Neural cell (in vitro differentiated cells): Measurements from ENCODE around the gene TRPM5.

Experiments used
- EZH2 ChIP-seq: fragments of 200-600, 300-800 bp; shearing (Covaris generic), sonication (generic); IDR thresholded peaks from 2 replicates; pipeline ENCODE4 v1.6.1; 2014; ENCODE audit warnings: antibody characterized with exemption, low read length, borderline replicate concordance, mild to moderate bottlenecking; ENCODE audit not compliant: insufficient read depth, poor library complexity, severe bottlenecking
- SMC3 ChIP-seq: fragments of 450-650 bp; conservative IDR thresholded peaks from 2 replicates; pipeline ENCODE4 v1.6.1; 2014; ENCODE audit warnings: antibody characterized with exemption, mild to moderate bottlenecking, moderate library complexity; ENCODE audit not compliant: poor library complexity
- TF ChIP-seq, protein P1 (sequence below): fragments of 450-650 bp; IDR thresholded peaks from 2 replicates; pipeline ENCODE4 v1.5.1; 2014; ENCODE audit warnings: antibody characterized with exemption, mild to moderate bottlenecking, moderate library complexity; ENCODE audit not compliant: poor library complexity, severe bottlenecking

DNA sequence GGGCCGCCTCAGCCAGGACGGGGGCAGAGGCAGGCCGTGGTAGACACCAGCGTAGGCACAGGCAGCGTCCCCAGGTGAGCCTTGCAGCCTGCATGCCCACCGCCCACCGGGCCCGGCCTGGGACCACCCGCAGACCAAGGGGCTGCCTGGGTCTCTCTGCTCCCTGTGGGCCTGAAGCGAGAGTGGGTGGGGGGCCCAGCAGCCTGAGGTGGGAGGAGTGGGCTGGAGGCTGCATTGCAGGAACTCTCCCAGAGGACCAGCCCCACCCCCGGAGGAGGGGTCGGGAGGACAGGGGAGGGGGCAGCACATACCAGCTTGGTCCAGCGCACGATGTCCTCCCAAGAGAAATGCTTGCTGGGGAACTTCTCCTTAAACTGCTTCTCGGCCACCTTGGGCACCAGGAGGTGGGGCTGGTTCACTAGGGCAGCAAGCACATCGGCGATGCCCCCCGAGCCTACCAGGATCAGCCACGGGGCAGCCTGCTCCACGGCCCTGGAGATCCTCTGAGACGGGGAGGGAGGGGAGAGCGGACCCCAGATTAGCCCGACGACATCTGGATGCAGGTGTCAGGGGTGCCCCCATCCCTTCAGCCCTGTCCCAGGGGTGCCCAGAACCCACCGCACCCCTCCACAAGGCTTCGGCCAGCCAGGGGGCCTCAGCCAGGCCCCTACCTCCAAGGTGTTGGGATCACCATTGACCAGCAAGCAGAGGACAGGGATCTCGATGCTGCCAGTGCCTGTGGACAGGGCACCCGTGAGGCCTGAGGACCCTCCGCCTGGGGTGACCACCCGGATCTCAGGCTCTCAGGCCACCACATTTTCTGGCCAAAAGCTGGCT, 26.2 kb downstream of the TRPM5 start:
- no peak for TF ChIP-seq EZH2
- TF ChIP-seq SMC3, result no peak
- TF ChIP-seq, protein P1, sequence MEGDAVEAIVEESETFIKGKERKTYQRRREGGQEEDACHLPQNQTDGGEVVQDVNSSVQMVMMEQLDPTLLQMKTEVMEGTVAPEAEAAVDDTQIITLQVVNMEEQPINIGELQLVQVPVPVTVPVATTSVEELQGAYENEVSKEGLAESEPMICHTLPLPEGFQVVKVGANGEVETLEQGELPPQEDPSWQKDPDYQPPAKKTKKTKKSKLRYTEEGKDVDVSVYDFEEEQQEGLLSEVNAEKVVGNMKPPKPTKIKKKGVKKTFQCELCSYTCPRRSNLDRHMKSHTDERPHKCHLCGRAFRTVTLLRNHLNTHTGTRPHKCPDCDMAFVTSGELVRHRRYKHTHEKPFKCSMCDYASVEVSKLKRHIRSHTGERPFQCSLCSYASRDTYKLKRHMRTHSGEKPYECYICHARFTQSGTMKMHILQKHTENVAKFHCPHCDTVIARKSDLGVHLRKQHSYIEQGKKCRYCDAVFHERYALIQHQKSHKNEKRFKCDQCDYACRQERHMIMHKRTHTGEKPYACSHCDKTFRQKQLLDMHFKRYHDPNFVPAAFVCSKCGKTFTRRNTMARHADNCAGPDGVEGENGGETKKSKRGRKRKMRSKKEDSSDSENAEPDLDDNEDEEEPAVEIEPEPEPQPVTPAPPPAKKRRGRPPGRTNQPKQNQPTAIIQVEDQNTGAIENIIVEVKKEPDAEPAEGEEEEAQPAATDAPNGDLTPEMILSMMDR, result no peak
